Prostate gland (tissue), 2 donors: ENCODE data around the gene ST6GAL1.

Experiments
- POLR2A ChIP-seq: fragments of 450-650 bp; IDR thresholded peaks from one replicate; pipeline ENCODE4 v1.6.1; 2016; ENCODE audit warnings: antibody characterized with exemption, mild to moderate bottlenecking
- POLR2AphosphoS5 ChIP-seq: sonication (generic); formaldehyde crosslinking; IDR thresholded peaks from one replicate; pipeline ENCODE4 v1.6.1; 2017; ENCODE audit warnings: antibody characterized with exemption
- TF ChIP-seq, protein P1 (sequence below), 4 experiments: fragments of 200-600 bp in 2 of 4; fragments of 450-650 bp in 2 of 4; sonication (generic) in 2 of 4; IDR thresholded peaks; 1 replicate in 3 of 4; 2 replicates in 1 of 4; pipeline ENCODE4 v1.5.1; 2016 to 2019; ENCODE audit warnings: antibody characterized with exemption in 4 of 4, mild to moderate bottlenecking in 2 of 4, moderate library complexity in 2 of 4

DNA sequence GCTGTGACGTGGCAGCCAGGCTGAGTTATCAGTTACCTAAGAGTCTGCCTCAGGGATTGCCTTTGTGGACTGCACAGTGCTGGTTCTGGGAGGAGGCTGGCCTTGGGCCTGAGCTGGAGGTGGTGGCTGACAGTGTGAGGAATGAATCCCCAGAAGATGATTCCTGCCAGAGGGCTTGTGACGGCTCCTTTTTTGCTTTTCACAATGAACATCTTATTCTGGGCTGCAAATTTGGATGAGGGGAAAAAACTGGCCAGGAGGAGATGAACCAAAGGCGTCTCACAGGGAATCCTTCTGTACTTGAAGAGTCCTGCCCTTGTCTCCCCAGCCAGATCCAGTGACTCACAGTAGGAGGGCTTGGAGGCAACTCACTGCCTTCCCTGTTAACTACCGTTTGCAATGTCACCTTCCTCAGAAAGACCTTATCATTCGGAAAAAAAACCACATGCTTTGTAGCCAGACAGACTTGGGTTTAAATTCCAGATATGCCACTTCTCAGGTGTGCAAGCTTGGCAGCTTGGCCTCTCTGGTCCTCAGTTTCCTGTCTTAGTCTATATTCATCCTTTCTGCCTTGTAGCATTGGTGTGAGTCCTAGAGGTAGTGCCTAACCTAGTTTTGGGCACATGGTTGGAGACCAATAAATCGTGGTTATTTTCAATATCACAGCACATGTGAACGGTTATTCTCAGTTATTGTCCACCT, 19.1 kb downstream of the ST6GAL1 start:
- TF ChIP-seq, protein P1, sequence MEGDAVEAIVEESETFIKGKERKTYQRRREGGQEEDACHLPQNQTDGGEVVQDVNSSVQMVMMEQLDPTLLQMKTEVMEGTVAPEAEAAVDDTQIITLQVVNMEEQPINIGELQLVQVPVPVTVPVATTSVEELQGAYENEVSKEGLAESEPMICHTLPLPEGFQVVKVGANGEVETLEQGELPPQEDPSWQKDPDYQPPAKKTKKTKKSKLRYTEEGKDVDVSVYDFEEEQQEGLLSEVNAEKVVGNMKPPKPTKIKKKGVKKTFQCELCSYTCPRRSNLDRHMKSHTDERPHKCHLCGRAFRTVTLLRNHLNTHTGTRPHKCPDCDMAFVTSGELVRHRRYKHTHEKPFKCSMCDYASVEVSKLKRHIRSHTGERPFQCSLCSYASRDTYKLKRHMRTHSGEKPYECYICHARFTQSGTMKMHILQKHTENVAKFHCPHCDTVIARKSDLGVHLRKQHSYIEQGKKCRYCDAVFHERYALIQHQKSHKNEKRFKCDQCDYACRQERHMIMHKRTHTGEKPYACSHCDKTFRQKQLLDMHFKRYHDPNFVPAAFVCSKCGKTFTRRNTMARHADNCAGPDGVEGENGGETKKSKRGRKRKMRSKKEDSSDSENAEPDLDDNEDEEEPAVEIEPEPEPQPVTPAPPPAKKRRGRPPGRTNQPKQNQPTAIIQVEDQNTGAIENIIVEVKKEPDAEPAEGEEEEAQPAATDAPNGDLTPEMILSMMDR (IDR thresholded peaks at IDR 0.05) = no peak
- TF ChIP-seq POLR2A (no peak), POLR2AphosphoS5 (no peak)
